HFFc6 (cell line): ENCODE results near the gene OOSP3. TPM values are rescaled to one million over a fixed set of nuclear protein-coding genes. Genes with fewer than 3 reads are reported as not detected.

Experiments used
- DNase-seq: peaks from one replicate; pipeline ENCODE4 v3.0.0-alpha.2; 2018
- H3K27ac Mint-ChIP-seq: 2 replicates; pipeline ENCODE4 v1.8.0; 2020; ENCODE audit warnings: mild to moderate bottlenecking, mixed read lengths
- H3K27me3 Mint-ChIP-seq: 2 replicates; pipeline ENCODE4 v1.8.0; 2021; ENCODE audit warnings: mild to moderate bottlenecking, moderate library complexity, mixed read lengths; ENCODE audit not compliant: insufficient read depth
- H3K36me3 Mint-ChIP-seq: 2 replicates; pipeline ENCODE4 v1.8.0; 2021; ENCODE audit warnings: low read depth, mixed read lengths
- H3K4me1 Mint-ChIP-seq: 2 replicates; pipeline ENCODE4 v1.8.0; 2020; ENCODE audit warnings: low read depth, mixed read lengths
- H3K4me3 Mint-ChIP-seq: 2 replicates; pipeline ENCODE4 v1.8.0; 2020; ENCODE audit warnings: mild to moderate bottlenecking, moderate library complexity, mixed read lengths
- H3K9me3 Mint-ChIP-seq: 2 replicates; pipeline ENCODE4 v1.8.0; 2020; ENCODE audit warnings: mild to moderate bottlenecking, mixed read lengths
- CTCF ChIP-seq: fragments of 200-600 bp; sonication (generic); IDR thresholded peaks from 2 replicates; pipeline ENCODE4 v1.5.0; 2021; ENCODE audit warnings: antibody characterized with exemption, mild to moderate bottlenecking
- total RNA-seq, 6 experiments: library from RNA; stranded (reverse); fragmentation: NEBNext Ultra II Directional; extraction: Animal tissue kit (Norgen Biotek cat#: 25700); gene quantifications; 2 replicates in 1 of 6; 3 replicates in 5 of 6; pipeline ENCODE4 v1.2.3, GENCODE V29; 2021

The OOSP3 gene
- total RNA-seq, 6 experiments from 2014 or later, result not detected

DNA sequence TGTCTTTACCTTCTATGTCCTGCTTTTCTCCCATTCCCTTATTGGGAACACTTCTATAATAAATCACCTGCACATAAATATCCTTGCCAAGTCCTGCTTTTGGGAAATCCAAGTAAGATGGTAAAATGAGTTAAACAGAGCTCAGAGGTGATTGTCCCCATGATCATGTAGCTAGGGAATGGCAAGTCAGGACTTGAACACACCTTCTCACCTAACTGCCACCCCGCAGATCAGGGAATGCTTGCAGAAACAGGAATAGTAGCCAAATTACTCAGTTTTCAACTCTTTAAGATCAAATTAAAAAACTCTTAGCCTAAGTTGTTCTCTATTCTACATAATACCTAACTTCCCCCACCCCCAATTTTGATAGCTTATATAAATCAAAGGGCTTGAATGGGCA is 16.0 kb downstream of the OOSP3 start:
- H3K27ac Mint-ChIP-seq, result no peak overlapping the region
- H3K4me3 Mint-ChIP-seq, result no peak overlapping the region
- H3K9me3 Mint-ChIP-seq, result peaks cover 7% of the 10 kb centered on the region
- H3K4me1 Mint-ChIP-seq, result peaks cover 7% of the 10 kb centered on the region; the same call in 1 of the 2 replicates
- H3K36me3 Mint-ChIP-seq, result no peaks in the 10 kb centered on the region; the same call in 1 of the 2 replicates
- H3K27me3 Mint-ChIP-seq, result peaks cover 2% of the 10 kb centered on the region; the same call in 1 of the 2 replicates
- DNase-seq, result no peak
- TF ChIP-seq CTCF, result no peak

GRCh38 chr11:59898046-59898445 is 19.5 kb downstream of the OOSP3 start:
- no peak for TF ChIP-seq CTCF
- peaks cover 3% of the 10 kb centered on the region; the same call in 1 of the 2 replicates for H3K9me3 Mint-ChIP-seq
- no peaks in the 10 kb centered on the region for H3K27me3 Mint-ChIP-seq
- no peaks in the 10 kb centered on the region; the same call in 1 of the 2 replicates for H3K36me3 Mint-ChIP-seq
- no peak overlapping the region for H3K27ac Mint-ChIP-seq
- DNase-seq, result no peak
- H3K4me3 Mint-ChIP-seq, result no peak overlapping the region
- H3K4me1 Mint-ChIP-seq, result peaks cover 17% of the 10 kb centered on the region; the same call in 1 of the 2 replicates

DNA sequence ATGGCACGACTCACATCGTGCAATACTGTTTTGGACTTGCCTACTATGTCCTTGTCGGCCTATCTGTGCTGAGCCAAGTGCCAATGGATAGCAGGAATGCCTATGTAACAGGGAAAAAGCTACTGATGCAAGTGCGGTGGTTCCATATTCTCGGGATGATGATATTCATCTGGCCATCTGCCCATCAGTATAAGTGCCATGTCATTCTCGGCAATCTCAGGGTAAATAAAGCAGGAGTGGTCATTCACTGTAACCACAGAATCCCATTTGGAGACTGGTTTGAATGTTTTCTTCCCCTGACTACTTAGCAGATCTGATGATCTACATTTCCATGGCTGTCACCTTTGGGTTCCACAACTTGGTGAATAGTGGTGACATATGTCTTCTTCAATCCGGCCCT is 20.1 kb downstream of the OOSP3 start:
- Mint-ChIP-seq H3K9me3 (peaks cover 3% of the 10 kb centered on the region; the same call in 1 of the 2 replicates), H3K4me3 (no peak overlapping the region), H3K4me1 (peaks cover 17% of the 10 kb centered on the region; the same call in 1 of the 2 replicates), H3K36me3 (no peaks in the 10 kb centered on the region; the same call in 1 of the 2 replicates), H3K27ac (no peak overlapping the region), H3K27me3 (no peaks in the 10 kb centered on the region)
- no peak for TF ChIP-seq CTCF
- DNase-seq, result no peak

GRCh38 chr11:59899532-59899931 is 20.9 kb downstream of the OOSP3 start:
- Mint-ChIP-seq H3K27me3 (no peaks in the 10 kb centered on the region), H3K4me1 (peaks cover 17% of the 10 kb centered on the region; the same call in 1 of the 2 replicates), H3K27ac (no peak overlapping the region), H3K9me3 (peaks cover 3% of the 10 kb centered on the region; the same call in 1 of the 2 replicates), H3K36me3 (no peaks in the 10 kb centered on the region; the same call in 1 of the 2 replicates), H3K4me3 (no peak overlapping the region)
- no peak for TF ChIP-seq CTCF
- DNase-seq, result no peak

DNA sequence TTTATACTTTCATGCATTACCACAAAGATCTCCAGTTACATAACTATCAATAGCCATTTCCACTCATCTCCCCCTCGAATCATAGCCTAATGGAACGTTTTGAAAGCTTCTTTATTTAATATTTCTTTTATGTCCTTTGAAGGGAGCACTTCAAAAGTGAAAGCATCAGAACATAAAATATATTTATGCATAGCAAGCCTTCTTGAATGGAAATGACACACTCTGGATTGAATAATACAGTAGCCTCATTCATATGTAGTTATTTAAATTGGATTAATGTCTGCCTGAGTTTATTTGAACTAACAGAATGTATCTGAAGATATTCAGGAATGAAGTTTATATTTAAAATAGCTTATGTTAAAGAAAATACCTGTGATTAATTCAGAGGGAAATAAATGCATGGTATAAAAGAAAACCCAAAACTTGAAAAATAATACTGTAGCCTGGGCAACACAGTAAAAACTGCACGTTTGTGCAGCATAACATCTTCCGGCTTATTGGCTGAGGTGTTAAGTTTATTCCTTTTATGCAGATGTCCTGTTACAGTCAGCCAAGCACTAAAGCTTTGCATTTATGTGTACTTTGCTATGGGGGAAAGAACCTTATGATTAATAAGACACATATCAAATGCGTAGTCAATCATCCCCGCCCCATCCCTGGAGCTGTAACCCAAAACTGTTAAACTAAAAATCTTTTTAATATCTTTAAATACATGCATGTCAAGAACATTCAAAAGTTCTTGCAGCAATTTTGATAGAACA is 22.0 kb downstream of the OOSP3 start:
- no peaks in the 10 kb centered on the region; the same call in 1 of the 2 replicates for H3K36me3 Mint-ChIP-seq
- no peak overlapping the region for H3K27ac Mint-ChIP-seq
- DNase-seq, result no peak
- peaks cover 17% of the 10 kb centered on the region; the same call in 1 of the 2 replicates for H3K4me1 Mint-ChIP-seq
- no peak for TF ChIP-seq CTCF
- H3K9me3 Mint-ChIP-seq, result peaks cover 3% of the 10 kb centered on the region; the same call in 1 of the 2 replicates
- H3K4me3 Mint-ChIP-seq, result no peak overlapping the region
- no peaks in the 10 kb centered on the region; the same call in 1 of the 2 replicates for H3K27me3 Mint-ChIP-seq
